HG03280 (cell line): ENCODE data around the gene PTPN3.
A peak's percentile ranks its signal among the peaks of the same experiment; 100 is the strongest.

Experiments
- ATAC-seq: cut with Tn5 transposase; IDR thresholded peaks from one replicate; pipeline ENCODE4 v1.9.1; 2021; ENCODE audit warnings: mild to moderate bottlenecking, moderate library complexity; ENCODE audit not compliant: unreplicated experiment

Gene PTPN3

GRCh38 chr9:109454601-109455155, 43.4 kb downstream of the PTPN3 start:
- no peak for ATAC-seq

- ATAC-seq, result no peak
Measured at GRCh38 chr9:109454041-109454440, 44.1 kb downstream of the PTPN3 start.

GRCh38 chr9:109453210-109453842, 44.8 kb downstream of the PTPN3 start:
- no peak for ATAC-seq

- no peak for ATAC-seq
Measured at GRCh38 chr9:109452761-109453160, 45.3 kb downstream of the PTPN3 start.

- ATAC-seq, result no peak
Measured at GRCh38 chr9:109451311-109452025, 46.6 kb downstream of the PTPN3 start.

- ATAC-seq, result no peak
Measured at GRCh38 chr9:109450346-109450745, 47.8 kb downstream of the PTPN3 start.

GRCh38 chr9:109449036-109449798, 48.9 kb downstream of the PTPN3 start:
- ATAC-seq, result no peak

- ATAC-seq, result no peak
Measured at GRCh38 chr9:109448223-109448622, 49.9 kb downstream of the PTPN3 start.

- ATAC-seq, result no peak
Measured at GRCh38 chr9:109447329-109448076, 50.6 kb downstream of the PTPN3 start.

GRCh38 chr9:109444771-109445320, 53.3 kb downstream of the PTPN3 start:
- no peak for ATAC-seq

- ATAC-seq, result no peak
Measured at GRCh38 chr9:109442716-109443115, 55.4 kb downstream of the PTPN3 start.

GRCh38 chr9:109441296-109441695, 56.8 kb downstream of the PTPN3 start:
- no peak for ATAC-seq

- ATAC-seq, result peak; percentile 98
Measured at GRCh38 chr9:109440797-109441287, 57.3 kb downstream of the PTPN3 start.

- ATAC-seq, result no peak
Measured at GRCh38 chr9:109440117-109440515, 58.0 kb downstream of the PTPN3 start.

- no peak for ATAC-seq
Measured at GRCh38 chr9:109439378-109440116, 58.6 kb downstream of the PTPN3 start.

- ATAC-seq, result no peak
Measured at GRCh38 chr9:109437286-109437685, 60.8 kb downstream of the PTPN3 start.

- no peak for ATAC-seq
Measured at GRCh38 chr9:109436071-109436470, 62.0 kb downstream of the PTPN3 start.

- ATAC-seq, result no peak
Measured at GRCh38 chr9:109433476-109433875, 64.6 kb downstream of the PTPN3 start.

- ATAC-seq, result no peak
Measured at GRCh38 chr9:109430231-109430630, 67.9 kb downstream of the PTPN3 start.

GRCh38 chr9:109428854-109429253, 69.3 kb downstream of the PTPN3 start:
- no peak for ATAC-seq
